ENCODE data around the gene NLK.

The NLK gene

DNA sequence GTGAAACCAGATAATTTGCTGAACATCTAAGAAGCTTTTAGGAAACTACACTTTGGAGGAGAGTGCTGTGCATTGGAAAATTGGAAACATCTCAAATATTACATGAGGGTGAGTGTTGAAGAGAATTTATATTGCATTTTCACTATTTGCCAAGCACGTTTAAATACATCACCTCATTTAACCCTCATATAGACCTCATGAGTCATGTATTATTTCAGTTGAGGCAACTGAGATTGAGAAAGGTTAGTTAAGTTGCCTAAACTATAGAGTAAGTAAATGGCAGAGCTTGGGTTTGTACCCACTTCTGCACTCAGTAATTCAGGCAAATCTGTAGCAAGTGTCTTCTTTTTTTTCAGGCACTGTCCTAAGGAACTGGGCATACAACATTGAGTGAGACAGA is 3.7 kb upstream of the NLK start:
- TF ChIP-seq CTCF (IDR thresholded peaks at IDR 0.05; ENCODE audit: low read depth, low read length, missing control alignments): no peak
- no peak overlapping the region for H3K4me3 ChIP-seq (ENCODE audit: low read depth, low read length)
- no peak for DNase-seq (ENCODE audit: low read depth)
- in situ Hi-C loops (cut with HindIII; ENCODE audit: low sequenced_read_pairs): no loop called here

- no peak for DNase-seq (ENCODE audit: low read depth)
- no peak for TF ChIP-seq CTCF (IDR thresholded peaks at IDR 0.05; ENCODE audit: low read depth, low read length, missing control alignments)
- H3K4me3 ChIP-seq (ENCODE audit: low read depth, low read length): no peak overlapping the region
- in situ Hi-C loops (cut with HindIII; ENCODE audit: low sequenced_read_pairs): no loop called here
These were observed 3.2 kb upstream of the NLK start for GRCh38 chr17:28039251-28039650.

DNA sequence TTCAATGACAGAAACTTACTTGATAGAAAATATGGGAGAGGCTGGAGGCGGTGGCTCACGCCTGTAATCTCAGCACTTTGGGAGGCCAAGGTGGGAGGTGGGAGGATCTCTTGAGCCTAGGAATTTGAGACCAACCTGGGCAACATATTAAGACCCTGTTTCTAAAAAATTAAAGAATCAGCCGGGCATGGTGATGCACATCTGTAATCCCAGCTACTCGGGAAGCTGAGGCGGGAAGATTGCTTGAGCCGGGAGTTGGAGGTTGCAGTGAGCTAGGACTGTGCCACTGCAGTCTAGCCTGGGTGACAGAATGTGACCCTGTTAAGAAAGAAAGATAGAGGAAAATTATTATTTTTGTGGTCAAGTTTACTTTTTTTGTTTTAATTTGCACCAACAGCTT is 2.1 kb upstream of the NLK start:
- H3K4me3 ChIP-seq (ENCODE audit: low read depth, low read length): no peak overlapping the region
- DNase-seq (ENCODE audit: low read depth): no peak
- no peak for TF ChIP-seq CTCF (IDR thresholded peaks at IDR 0.05; ENCODE audit: low read depth, low read length, missing control alignments)
- in situ Hi-C loops (cut with HindIII; ENCODE audit: low sequenced_read_pairs): no loop called here

- TF ChIP-seq CTCF (IDR thresholded peaks at IDR 0.05; ENCODE audit: low read depth, low read length, missing control alignments): no peak
- DNase-seq (ENCODE audit: low read depth): peak; percentile 99
- in situ Hi-C loops (cut with HindIII; ENCODE audit: low sequenced_read_pairs): no loop called here
- peak overlapping the region; percentile 67 for H3K4me3 ChIP-seq (ENCODE audit: low read depth, low read length)
These were observed 1.2 kb upstream of the NLK start for GRCh38 chr17:28041068-28041843.

DNA sequence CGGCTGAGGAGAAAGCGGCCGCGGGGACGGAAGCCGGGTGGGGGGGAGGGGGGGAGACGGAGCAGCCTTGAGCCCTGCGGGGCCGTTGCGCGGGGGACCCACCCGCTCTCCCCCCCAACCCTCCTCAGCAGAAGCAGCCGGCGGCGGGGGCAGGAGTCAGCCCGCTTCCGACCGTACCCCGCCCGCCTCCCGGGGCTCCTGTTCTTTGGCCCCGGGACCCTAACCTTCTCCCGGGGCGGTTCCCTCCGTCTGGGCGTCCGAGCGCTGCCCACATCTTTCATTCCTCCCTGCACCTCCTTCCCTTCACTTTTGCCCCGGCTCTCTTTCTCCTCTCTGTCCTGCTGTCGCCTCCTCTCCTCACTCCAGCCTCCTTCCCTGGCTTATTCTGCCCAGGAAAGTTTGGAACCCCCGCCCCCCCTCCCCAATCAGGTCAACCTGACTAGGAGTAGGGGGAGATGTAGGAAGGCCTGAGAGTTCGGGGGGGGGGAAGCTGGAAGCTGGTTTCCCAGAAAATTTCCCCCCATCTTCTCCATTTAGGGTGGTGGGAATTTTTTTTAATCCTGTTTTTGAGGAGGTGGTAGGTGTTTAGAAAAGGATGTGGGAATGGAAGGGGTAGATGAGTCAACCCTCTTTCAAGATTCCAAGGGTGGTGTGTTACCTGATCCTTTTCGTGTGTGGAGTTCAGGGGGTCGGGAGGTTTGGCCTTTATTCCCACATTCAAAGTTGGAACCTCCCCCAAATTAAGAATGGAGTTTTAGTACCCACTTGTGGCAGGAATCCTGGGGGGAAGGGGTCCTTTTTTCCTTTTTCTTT is 427 bp upstream of the NLK start:
- no peak for TF ChIP-seq CTCF (IDR thresholded peaks at IDR 0.05; ENCODE audit: low read depth, low read length, missing control alignments)
- in situ Hi-C loops (cut with HindIII; ENCODE audit: low sequenced_read_pairs): no loop called here
- DNase-seq (ENCODE audit: low read depth): no peak

DNA sequence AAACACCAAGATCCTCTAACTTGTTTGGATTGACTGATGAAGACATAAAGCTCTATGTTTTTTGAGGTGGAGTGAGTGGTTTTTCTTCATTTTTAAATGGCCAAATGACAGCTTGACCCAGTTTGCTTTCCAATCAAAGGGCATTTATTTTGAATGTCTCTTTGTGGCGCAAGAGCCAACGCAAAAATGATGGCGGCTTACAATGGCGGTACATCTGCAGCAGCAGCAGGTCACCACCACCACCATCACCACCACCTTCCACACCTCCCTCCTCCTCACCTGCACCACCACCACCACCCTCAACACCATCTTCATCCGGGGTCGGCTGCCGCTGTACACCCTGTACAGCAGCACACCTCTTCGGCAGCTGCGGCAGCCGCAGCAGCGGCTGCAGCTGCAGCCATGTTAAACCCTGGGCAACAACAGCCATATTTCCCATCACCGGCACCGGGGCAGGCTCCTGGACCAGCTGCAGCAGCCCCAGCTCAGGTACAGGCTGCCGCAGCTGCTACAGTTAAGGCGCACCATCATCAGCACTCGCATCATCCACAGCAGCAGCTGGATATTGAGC is 329 bp downstream of the NLK start:
- H3K4me3 ChIP-seq (ENCODE audit: low read depth, low read length): peak overlapping the region; percentile 67
- no peak for TF ChIP-seq CTCF (IDR thresholded peaks at IDR 0.05; ENCODE audit: low read depth, low read length, missing control alignments)
- no peak for DNase-seq (ENCODE audit: low read depth)
- in situ Hi-C loops (cut with HindIII; ENCODE audit: low sequenced_read_pairs): no loop called here

More for the DNA sequence above, 427 bp upstream of the NLK start:
- peak overlapping the region; percentile 67 for H3K4me3 ChIP-seq (ENCODE audit: low read depth, low read length)
